Stimulated activated CD8-positive, alpha-beta memory T cell treated with anti-CD3 and anti-CD28 coated beads, Interleukin-15, amount 100 ng/mL, for 1 hour (primary cell): Measurements from ENCODE around the gene PTRHD1.

Source experiments
- DNase-seq: peaks from one replicate; pipeline ENCODE4 v3.0.0-alpha.2; 2020; ENCODE audit warnings: low read depth

Gene PTRHD1

DNA sequence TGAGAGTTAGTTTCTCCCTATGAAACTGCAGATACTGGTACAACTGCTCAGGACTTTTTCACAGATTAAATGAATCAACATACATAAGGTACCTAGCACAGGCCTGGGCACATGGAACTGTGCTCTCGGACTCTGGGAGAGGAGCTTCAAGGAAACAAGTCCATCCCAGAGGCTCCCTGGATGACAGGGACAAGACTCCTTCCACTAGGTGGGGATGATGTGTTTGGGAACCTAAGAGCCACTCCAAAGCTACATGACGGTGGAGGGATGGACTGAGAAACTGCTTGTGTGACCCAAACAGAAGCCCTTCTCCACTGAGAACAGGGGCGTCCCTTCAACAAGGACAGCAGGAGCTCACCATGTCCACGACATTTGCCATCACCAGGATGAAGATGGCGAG, 37.2 kb upstream of the PTRHD1 start:
- DNase-seq: no peak

DNA sequence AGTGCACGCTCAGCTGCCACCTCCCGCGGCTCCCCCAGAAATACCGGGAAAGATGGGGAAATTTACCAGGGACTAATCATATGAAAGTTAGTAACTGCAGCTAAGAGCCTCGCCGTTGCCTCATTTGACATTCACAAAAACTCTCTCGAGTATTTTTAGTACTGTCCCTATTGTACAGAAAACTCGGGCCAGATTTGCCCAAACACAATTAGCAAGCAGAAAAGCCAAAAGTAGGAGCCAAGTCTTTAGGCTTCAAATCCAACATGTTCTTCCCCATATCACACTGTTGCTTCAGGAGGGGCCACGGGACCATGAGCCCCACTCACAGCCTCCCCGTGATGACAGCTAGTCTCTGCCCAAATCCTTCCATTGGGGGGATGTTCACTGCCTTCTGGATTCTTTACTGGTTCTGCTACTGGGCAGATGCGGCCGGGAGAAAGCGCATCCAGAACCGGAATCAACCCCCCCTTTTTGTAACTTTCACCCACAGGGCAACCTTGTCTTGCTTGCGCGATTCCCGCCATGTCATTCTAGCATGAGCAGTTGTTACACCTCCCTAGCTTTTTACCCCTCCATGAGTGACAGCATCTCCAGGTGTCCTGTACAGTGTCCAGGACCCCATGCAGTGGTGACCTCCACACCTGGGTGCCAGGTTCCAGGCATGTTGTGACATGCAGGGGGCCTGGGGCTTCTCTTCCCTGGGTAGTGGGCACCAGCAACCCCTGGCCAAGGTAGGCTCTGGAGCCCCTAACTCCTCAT, 35.2 kb upstream of the PTRHD1 start:
- DNase-seq: no peak

DNA sequence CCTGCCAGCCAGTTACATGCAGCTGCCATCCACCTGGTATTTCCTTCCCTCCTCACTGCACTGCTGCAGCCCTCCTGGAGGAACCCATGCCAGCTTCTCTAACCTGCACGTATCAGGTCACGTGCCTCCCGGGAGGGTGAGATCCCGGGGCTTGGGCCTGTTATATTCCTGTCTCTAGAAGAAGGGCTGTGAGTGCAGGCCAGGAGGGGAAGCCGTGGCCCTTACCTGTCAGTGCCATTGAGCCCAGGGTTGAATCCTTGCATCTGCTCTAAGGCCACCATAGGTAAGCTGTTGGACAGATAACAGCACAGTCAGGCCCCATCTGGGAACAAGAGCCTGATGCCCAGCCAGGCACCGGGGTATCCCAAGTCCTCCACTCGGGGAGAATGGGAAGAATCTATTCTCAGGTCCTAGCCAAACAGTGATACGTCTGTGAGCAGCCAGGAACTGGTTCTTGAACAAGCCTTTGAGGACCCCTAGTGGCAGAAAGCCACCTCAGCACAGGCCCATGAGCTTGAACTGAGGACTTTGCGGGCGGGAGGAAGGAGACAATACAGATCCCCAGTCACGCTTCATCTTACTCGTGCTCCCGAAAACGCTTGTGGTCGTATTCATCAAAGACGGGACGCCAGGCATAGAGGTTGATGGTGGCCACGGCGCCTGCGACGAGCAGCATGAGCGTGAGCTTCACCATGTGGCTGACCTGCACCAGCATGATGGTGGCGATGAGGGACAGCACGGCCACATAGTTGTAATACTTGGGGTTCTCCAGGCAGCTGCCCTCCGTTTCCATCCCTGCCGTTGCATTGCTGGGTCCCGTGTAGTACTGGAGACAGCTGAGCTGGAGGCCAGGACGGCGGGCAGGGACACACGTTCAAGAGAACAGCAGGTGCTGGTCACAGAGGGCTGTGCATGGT, 34.4 kb upstream of the PTRHD1 start:
- peak; percentile 43 for DNase-seq

DNA sequence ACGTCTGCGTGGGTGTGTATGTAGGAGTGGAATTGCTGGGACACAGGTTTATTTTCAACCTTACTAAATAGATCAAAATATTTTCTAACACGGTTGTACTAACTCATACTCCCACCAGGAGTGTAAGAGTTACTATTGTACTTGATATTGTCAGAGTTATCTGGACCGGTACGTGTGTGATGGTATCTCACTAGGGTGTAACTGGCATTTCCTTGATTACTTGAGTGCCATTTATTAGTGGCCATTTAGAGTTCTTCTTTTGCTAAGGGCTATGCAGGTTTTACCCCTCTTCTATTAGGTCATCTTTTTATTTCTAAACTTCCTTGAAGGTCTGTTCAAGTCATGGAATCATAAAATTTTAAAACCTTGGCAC, 33.6 kb upstream of the PTRHD1 start:
- DNase-seq: no peak

DNA sequence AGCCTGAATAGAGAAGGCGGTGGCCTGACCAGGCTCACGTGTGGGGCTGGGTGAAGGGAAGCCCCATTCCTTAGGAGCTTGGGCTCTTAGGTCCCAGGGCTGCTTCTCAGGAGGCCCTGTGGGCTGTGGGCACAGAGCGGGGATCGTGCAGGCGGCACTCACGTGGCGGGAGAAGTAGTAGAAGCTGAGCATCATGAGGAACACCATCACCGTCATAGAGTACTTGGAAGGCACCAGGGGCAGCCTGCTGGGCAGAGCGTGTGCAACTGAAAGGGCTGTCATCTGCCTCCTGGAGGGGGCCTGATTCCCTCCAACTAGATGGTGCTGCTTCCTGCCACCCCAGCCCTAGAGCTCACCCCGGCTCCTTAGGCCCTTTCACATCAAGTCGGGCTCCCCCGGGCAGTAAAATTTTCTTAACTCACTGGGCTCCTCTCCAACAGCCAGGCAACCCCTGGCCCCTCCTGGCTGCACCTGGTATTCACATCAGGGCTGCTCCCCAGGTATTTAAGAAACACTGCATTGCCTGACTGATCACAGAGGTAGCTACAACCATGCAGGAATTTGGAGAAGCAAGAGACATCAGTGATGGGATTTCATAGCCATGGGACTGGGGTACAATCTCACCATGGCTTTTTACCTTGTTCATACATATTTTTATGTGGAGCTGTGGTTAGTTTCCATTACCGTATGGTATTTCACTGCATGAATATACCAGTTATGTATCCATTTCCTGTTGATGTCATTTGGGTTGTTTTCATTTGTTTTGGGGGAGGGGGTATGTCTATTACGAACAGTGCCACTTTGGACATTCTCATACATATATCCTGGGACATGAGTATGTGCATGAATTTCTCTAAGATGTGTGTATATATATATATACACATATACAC, 32.9 kb upstream of the PTRHD1 start:
- DNase-seq: no peak

DNA sequence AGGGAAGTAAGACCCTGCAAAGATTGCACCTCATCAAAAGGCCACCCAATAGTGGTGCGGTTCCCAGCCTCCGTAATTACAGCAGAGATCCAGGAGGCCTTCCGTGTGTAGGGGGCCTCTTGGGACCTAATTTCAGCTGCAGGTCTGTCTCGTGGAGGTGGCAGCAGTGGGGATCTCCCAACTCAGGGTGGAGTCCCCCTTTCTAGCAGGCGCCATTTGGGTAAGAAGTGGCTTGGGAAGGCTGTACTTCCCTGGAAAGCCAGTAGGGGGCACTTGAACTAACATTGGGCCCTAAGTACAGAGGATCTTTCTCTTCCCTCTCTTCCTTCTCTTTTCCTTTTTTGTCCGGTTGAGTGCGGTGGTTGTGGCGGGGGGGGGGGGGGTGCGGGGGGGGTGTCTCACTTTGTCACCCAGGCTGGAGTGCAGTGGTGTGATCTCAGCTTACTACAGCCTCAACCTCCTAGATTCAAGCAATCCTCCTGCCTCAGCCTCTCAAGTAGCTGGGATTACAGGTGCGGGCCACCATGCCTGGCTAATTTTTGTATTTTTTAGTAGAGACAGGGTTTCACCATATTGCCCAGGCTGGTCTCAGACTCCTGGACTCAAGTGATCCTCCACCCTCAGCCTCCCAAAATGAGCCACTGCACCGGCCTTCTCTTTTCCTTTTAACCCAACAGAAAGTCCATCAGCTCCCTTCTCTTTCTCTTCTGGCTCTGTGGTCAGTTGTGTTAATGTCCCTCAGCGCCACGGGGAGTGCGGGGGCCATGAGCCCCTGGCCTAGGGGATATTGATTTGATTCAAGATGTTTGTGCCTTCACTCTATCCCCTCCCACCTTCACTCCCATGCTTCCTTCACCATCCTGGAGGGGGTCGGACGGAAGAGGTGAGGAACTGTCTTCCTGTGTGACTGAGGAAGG, 32.0 kb upstream of the PTRHD1 start:
- DNase-seq: no peak

DNA sequence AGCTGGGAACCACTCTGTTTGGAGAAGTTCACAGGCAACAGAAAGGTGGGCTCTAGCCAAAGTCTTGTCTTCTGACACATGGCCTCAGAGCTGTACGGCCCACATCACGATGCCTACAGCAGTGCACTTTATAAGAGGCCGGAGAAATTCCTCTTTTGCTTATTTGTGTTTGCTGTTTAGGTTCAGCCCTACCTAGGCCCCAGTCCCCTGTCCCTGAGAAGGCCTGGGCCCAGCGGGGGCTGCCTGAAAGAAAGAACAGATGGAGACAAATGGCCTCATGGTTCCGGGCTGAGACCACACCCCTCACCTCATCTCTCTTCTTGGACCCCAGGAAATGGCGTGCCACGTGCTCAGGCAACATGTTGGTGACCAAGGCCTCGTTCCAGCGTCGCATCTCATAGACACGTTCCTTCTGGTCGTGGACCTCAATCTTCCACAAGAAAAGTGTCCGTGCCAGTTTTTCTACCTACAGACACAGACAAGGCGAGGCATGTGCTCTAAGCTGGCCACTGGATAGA, 30.9 kb upstream of the PTRHD1 start:
- DNase-seq: no peak

DNA sequence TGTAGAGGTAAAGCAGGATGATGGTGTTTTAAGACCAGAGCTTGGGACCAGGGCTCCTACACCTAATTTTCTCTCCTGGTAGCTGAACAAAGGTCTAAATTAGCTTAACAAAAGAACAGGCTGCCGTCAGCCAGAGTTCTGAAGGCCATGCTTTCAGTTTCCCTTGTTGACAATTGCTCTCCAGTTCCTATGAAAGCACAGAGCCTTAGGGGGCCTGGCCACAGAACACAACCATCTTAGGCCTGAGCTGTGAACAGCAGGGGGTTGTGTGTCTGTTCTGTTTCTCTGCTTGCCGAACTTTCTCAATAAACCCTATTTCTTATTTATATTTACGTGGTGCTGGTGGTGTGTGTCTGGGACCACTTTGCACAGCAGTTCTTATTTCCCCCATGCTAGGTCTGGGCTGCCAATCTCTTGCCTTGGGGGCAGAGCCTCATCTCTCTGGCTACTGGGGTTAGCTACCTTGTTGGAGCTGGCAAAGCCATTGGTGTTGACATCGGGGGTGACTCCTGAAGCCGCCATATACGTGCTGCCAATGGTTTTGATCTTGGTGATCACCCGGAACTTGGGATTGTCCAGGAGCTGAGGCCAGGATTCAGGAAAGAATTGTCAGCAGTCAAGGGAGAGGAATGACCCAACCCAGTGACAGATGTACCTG, 29.0 kb upstream of the PTRHD1 start:
- DNase-seq: no peak

DNA sequence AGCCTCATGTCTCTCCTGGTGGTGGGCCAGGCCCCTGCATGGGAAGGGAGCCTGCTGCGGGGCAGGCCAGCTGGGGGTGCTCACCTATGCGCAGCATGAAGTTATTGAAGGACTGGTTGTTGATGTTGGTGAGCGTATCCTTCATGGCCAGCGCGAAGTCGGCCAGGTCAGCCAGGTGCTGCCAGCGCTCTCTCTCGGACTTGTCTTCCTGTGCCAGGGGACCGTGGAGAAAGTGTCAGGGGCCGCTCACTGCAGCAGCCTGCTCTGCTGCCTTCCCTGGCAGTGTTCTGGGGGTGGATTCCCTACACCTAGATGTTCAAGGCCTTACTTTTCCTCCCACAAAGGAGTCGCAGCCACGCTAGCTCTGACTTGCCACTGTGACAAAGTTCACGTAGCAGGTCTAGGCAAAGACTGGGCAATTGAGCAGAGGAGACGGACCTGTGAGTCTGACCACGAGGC, 28.3 kb upstream of the PTRHD1 start:
- no peak for DNase-seq

DNA sequence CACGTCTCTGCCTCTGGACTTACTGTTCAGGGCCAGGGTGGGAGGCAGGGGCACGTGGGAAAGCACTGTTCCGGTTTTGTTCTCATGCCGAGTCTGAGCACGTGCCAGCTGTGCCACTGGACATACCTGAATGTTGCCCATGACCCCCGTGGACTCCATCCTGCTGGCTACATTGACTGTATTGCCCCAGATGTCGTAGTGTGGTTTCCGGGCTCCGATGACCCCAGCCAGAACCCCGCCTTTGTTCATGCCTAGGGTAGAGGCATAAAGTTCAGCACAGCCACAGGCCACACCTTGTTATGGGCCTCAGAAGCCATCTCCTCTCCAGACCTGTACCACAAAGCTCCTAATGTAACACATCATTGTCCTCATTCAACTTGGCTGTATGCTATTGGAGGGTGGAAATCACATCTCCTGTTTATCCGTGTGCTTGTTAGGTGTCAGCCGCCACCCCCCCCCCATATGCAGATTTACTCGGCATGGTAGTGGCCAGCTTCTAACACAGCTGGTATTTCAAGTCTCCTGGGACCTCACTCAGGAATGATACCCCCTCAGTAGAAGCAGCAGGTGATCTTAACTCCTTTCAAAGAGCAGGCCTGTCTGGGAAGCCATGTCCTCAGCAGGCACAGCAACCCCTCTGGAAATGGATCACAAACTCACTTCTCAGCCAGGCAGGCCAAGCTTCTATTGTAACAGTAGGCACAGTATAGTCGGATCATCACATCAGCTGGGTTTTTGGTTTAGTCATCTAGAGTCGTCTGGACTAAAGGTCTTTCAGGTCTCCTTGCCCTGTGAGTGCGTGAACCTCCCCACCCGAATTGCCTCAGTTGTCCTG, 27.6 kb upstream of the PTRHD1 start:
- DNase-seq: no peak

DNA sequence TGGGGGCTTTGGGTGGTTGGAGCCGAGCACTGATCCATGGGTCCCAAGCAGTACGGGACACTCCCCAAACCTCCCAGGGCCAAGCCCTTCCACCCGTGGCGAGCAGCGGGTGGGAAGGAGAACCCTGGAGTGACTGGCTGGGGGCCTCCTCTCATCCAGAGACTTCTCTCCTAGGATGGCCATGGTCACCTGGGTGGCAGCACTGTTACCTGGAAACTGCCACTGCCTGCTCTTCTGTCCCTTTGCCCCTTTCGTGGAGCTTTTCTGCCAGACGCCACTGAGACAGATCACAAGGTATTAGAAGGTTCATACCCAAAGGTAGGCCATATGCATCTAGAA, 27.0 kb upstream of the PTRHD1 start:
- no peak for DNase-seq

DNA sequence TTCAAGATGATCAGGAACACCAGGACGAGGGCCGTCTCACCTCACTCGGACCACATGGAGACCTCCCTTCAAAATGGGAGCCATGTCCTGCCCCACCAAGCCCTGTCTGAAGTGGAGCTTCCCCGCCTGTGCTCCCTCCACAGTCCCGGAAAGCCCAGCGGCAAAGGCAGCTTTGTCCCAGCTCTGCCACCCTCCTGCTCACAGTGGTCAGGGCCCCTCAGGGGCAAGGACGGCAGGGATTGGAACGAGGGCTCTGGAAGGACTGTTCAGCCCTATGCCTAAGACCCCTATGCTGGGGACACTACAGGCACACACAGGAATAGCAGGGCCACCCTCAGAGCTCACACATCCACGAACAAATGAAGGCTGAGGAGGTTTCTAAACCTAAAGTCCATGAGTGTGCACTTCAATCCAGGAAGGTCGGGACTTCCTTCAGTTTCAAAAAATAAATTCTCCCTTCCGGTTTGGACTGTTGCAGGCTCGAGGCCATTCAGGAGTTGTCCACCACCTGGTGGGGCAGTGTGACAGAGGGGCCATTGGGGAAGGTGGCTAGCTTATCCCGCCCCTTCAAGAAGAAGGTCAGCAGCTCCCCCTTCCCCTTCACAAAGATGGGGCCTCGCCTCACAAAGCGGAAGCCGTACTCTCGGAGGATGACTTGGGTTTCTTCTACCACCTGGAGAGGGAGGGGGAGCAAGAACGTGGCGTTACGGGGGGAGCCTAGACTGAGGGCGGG, 26.4 kb upstream of the PTRHD1 start:
- DNase-seq: no peak

DNA sequence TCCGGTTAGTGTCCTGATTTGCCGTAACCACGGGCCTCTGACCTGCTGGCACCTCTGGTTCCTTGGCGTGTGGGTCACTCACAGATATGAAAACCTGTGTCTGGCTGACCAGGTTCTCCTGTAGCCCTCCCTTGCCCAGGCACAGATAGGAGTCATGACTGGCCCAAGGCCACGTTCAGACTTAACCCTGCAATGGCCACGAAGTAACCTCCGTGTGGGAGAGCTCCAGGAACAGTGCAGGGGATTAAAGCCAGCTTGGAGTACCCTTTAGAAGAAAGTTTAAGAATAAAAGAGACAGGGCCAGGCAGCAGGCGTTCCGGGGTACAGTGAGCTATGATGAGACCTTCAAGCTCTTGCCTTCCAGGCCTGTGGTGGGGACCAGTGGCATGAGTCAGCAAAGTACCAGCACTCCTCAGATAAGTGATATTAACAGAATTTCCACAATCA, 25.6 kb upstream of the PTRHD1 start:
- DNase-seq: no peak

DNA sequence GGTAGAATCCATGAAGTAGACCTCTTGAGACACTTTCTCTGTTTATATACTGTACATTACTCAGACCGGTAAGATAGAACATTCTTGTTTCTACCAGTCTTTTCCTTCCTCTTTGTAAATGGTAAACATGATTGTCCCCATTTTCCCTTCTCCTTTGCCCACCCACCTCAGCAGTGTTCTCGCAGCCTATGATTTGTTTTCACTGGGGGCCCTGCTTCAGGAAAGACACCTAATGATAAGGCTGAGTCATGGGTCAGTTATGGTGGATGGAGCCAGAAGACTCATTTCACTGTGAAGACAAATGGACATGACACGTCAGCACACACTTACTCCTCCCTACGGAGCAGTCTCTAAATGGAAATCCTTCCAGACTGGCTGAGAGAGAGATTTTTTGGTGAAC, 23.7 kb upstream of the PTRHD1 start:
- DNase-seq: no peak

DNA sequence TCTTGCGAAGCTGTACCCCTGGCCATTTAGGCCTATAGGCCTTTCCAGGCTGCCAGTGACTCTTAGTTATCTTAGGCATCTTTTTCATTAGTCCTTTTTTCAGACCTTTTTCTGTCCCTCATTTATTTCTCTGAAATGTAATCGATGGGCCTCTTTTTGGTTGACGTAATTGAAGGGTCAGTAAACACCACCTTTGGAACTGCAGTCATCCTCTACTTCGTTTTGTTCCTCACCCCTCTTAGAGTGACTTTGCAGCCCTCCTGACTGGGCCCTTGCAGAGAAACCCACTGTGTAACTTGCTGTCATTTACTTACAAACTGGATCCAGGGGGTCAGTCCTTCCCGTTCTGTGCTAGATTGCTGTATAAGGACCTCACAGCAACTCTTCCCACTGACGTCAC, 23.2 kb upstream of the PTRHD1 start:
- no peak for DNase-seq

DNA sequence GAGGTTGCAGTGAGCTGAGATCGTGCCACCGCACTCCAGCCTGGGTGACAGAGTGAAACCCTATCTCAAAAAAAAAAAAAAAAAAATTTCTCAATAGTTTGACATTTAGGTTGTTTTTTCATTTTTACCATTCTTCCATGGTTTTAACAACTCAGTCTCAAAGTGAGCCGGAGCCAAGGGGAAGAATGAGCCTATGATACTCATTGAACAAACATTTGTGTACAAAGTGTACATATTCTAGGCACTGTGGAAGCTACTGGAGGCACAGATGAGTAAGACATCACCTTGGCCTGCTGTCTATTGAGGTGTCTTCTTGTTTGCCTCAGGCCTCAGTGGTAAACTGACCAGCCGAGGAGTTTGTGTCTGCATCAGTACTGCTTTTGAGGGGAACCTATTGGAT, 22.0 kb upstream of the PTRHD1 start:
- no peak for DNase-seq

DNA sequence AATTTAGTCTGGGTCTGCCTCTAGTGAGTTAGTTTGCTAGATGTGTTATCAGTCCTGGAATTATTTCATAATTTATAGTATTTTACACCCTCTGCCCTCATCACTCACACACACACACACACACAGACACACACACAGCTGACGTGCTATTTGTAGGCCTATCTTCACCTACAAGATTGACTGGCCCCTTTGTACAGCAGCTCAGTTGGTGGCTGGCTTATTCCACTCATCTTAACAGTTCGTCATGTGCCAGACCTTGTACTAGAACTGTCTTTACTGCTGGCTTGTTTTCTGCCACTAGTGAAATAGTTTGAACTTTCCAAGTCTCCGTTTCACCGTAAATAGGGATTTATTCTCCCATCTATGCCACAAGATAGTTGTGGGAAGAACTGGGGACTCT, 21.3 kb upstream of the PTRHD1 start:
- DNase-seq: no peak

DNA sequence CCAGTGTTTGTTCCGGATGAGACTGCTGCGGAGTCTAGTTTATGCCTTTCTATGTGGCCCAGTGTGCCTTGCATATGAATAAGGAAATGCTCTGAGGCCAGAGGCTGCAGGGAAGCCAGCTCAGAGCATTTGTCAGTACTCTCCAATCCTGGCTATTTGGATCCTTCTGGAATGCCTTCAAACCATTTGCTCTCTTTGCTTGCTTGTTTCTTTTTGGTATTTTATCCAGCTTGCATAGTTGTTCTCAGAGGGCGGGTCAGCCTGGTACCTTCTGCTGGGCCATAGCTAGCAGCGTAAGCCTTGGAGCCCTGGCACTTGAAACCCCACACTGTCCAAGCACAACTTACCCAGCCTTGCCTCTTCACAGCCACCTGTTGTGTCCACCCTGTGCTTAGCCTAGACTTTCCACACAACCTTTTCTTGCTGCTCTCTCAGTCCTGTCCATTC, 20.5 kb upstream of the PTRHD1 start:
- DNase-seq: no peak
